Measurements from ENCODE around the gene HHATL.

HHATL gene

GRCh38 chr3:42731476-42732195 lies 29.0 kb upstream of the HHATL start:
- ChIA-PET CTCF (no interaction called here), POLR2A (no interaction called here)
- no peak for TF ChIP-seq CTBP1 (IDR thresholded peaks at IDR 0.05; ENCODE audit: borderline replicate concordance)
- no peak for TF ChIP-seq ZNF384 (IDR thresholded peaks at IDR 0.05)
- no peak for TF ChIP-seq PKNOX1 (IDR thresholded peaks at IDR 0.05)
- DNase-seq (ENCODE audit: extremely low spot score), result no peak

DNA sequence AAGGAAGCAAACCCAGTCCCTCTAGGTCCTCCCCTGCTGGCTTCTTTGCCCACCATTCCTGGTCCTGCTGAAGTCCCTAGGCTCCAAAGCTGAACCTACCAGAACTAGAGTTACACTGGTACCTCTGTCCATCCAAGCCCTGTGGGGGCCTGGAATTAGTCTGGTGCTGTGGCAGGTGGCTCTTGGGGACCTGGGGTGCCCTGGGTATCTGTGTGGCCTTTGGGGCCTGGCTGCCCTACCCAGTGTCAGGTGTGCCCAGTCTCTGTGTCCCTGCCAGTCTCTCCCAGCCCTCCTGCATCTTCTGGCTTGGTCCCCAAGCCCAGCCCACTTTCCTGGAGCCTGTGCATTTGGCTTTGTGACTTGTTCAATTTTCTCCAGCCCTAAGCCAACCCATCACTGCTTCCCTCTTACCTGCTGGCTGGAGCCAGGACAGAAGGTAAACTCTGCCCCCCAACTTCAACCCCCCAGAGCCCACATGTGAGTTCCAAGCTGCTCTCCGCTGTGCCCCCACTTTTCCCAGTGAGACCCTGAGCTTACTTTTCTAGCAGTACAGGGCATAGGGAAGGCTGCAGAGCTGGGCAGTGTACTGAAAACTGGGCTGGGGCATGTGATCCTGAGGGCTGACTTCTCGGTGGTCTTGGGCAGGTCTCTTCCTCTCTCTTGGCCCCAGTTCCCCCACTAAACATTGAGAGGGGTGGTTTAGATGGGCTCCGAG lies 28.3 kb upstream of the HHATL start:
- DNase-seq (ENCODE audit: extremely low spot score), result no peak
- no peak for TF ChIP-seq TARDBP (IDR thresholded peaks at IDR 0.05)
- POLR2A ChIA-PET, result no interaction called here
- CTCF ChIA-PET, result no interaction called here

GRCh38 chr3:42730294-42730693 lies 27.7 kb upstream of the HHATL start:
- ChIA-PET CTCF (no interaction called here), POLR2A (no interaction called here)
- DNase-seq (ENCODE audit: extremely low spot score), result no peak
- TF ChIP-seq SP1 (IDR thresholded peaks at IDR 0.05), result no peak
- TF ChIP-seq BHLHE40 (IDR thresholded peaks at IDR 0.05; ENCODE audit: borderline replicate concordance), result no peak
- no peak for TF ChIP-seq ARNT (IDR thresholded peaks at IDR 0.05)
- no peak for TF ChIP-seq FOXM1 (IDR thresholded peaks at IDR 0.05; ENCODE audit: borderline replicate concordance)
- no peak for TF ChIP-seq HDGF (IDR thresholded peaks at IDR 0.05; ENCODE audit: borderline replicate concordance)
- TF ChIP-seq ELF4 (IDR thresholded peaks at IDR 0.05), result no peak
- no peak for TF ChIP-seq ZNF384 (IDR thresholded peaks at IDR 0.05)
- TF ChIP-seq NFRKB (IDR thresholded peaks at IDR 0.05), result no peak
- no peak for TF ChIP-seq SUZ12 (IDR thresholded peaks at IDR 0.05)
- TF ChIP-seq FOXK2 (IDR thresholded peaks at IDR 0.05), result no peak
- no peak for TF ChIP-seq TARDBP (IDR thresholded peaks at IDR 0.05)
- no peak for TF ChIP-seq LEF1 (IDR thresholded peaks at IDR 0.05; ENCODE audit: borderline replicate concordance)
- TF ChIP-seq FOXA1 (IDR thresholded peaks at IDR 0.05), result no peak
- TF ChIP-seq PKNOX1 (IDR thresholded peaks at IDR 0.05), result no peak
- TF ChIP-seq CTBP1 (IDR thresholded peaks at IDR 0.05; ENCODE audit: borderline replicate concordance), result no peak
- TF ChIP-seq L3MBTL2 (conservative IDR thresholded peaks at IDR 0.05), result no peak

- CTCF ChIA-PET, result interaction anchor here (1.0 kb wide), 1 partner anchor 15 kb away, joined by 4 read pairs; no protein-coding TSS in a partner anchor
- POLR2A ChIA-PET, result no interaction called here
- TF ChIP-seq ELF4 (IDR thresholded peaks at IDR 0.05), result no peak
- no peak for TF ChIP-seq BHLHE40 (IDR thresholded peaks at IDR 0.05; ENCODE audit: borderline replicate concordance)
- TF ChIP-seq LEF1 (IDR thresholded peaks at IDR 0.05; ENCODE audit: borderline replicate concordance), result no peak
- no peak for TF ChIP-seq SUZ12 (IDR thresholded peaks at IDR 0.05)
- TF ChIP-seq FOXK2 (IDR thresholded peaks at IDR 0.05), result no peak
- TF ChIP-seq TARDBP (IDR thresholded peaks at IDR 0.05), result no peak
- no peak for TF ChIP-seq NFRKB (IDR thresholded peaks at IDR 0.05)
- TF ChIP-seq ZNF384 (IDR thresholded peaks at IDR 0.05), result no peak
- TF ChIP-seq PKNOX1 (IDR thresholded peaks at IDR 0.05), result no peak
- TF ChIP-seq HDGF (IDR thresholded peaks at IDR 0.05; ENCODE audit: borderline replicate concordance), result no peak
- no peak for DNase-seq (ENCODE audit: extremely low spot score)
These were observed 27.0 kb upstream of the HHATL start for GRCh38 chr3:42729404-42730145.

DNA sequence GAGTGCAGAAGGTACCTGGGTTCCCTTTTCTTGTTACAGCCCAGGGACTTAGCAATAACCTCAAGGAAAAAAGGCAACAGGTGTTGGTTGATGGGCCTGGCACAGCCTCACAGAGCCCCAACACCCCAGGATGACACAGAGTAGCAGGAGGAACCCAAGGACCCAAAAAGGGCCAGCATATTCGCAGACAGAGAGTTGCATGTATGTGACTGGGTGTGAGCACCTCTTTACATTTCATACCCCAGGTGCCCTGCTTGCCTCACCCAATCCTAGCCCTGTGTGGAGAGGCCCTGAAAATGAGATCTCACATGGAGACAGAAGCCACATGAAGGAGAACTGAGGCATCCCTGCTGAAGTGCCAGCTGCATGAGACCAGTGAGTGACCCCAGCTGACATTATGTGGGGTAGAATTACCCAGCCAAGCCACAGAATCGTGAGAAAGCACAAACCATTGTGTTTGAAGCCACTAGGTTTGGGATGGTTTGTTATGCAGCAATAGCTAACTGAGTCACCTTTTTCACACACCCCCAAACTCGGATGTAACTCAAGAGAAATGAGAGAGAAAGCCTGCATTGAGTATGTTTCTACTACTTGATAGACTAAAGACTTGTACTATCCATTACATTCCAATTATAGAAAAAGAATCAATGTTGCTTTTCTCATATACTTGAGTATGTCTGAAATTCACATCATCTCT lies 26.2 kb upstream of the HHATL start:
- ChIA-PET CTCF (interaction anchor here (1.0 kb wide), 1 partner anchor 16 kb away, joined by 4 read pairs; no protein-coding TSS in a partner anchor), POLR2A (no interaction called here)
- TF ChIP-seq NFRKB (IDR thresholded peaks at IDR 0.05), result no peak
- TF ChIP-seq HDGF (IDR thresholded peaks at IDR 0.05; ENCODE audit: borderline replicate concordance), result no peak
- no peak for TF ChIP-seq ZNF384 (IDR thresholded peaks at IDR 0.05)
- no peak for TF ChIP-seq L3MBTL2 (conservative IDR thresholded peaks at IDR 0.05)
- TF ChIP-seq FOXM1 (IDR thresholded peaks at IDR 0.05; ENCODE audit: borderline replicate concordance), result no peak
- no peak for TF ChIP-seq SUZ12 (IDR thresholded peaks at IDR 0.05)
- TF ChIP-seq CTBP1 (IDR thresholded peaks at IDR 0.05; ENCODE audit: borderline replicate concordance), result no peak
- TF ChIP-seq LEF1 (IDR thresholded peaks at IDR 0.05; ENCODE audit: borderline replicate concordance), result no peak
- no peak for TF ChIP-seq TARDBP (IDR thresholded peaks at IDR 0.05)
- no peak for TF ChIP-seq SP1 (IDR thresholded peaks at IDR 0.05)
- no peak for TF ChIP-seq ARNT (IDR thresholded peaks at IDR 0.05)
- TF ChIP-seq PKNOX1 (IDR thresholded peaks at IDR 0.05), result no peak
- no peak for TF ChIP-seq BHLHE40 (IDR thresholded peaks at IDR 0.05; ENCODE audit: borderline replicate concordance)
- no peak for TF ChIP-seq ELF4 (IDR thresholded peaks at IDR 0.05)
- no peak for TF ChIP-seq FOXA1 (IDR thresholded peaks at IDR 0.05)
- no peak for TF ChIP-seq FOXK2 (IDR thresholded peaks at IDR 0.05)
- DNase-seq (ENCODE audit: extremely low spot score), result no peak
